Suppressor macrophage treated with lipopolysaccharide for 4 hours (primary cell): ENCODE measurements around the gene SNX3.
"Not testable (repeated sequence)": the region's sequence is repeated elsewhere in the genome, so short reads cannot be mapped to it uniquely, and the experiment has no call there.

Source experiments
- DNase-seq: peaks from one replicate; pipeline ENCODE4 v3.0.0-alpha.2; 2020

Gene SNX3

DNA sequence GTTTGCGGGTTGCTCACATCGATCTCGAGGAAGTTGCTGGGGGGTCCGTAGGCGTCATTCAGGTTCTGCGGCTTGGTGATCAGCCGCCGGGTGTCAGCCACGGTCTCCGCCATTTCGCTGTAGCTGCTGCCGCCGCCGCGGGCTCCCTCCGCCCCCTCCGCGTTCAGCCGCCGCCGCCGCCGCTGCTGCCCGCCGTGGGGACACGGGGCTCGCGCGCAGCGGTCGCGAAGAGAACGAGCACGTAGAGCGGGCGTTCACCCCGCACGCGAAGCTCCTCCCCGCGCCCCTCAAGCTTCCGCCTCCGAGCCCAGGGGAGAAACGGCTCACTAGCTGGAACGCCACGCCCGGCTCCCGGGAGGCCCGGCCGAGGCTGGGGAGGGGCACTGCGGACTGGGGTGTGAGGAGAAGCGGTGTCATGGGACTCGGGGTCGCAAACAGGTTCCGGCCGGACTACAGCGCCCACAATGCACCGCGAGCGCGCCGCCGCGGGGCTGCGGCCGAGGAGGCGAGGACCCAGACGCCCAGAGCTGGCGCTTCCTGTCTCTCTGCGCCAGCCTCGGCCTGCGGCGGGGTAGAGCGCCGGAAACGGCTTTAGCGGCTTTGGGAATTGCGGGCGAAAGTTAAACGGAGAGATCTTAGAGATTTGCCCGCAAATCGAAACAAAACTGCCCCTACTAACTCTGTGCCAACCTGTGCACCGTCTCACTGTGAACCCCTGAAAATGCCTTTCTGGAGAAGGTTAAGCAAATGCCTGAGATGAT, at the start of gene SNX3:
Gene SNX3 (minus strand): TSS at position 232 of the 761 bp plus-strand sequence. CDS start 119 bp downstream, at position 113.
- peak; percentile 97 for DNase-seq

- no peak for DNase-seq
These were observed 49.0 kb upstream of the SNX3 start for GRCh38 chr6:108309844-108310243.

DNA sequence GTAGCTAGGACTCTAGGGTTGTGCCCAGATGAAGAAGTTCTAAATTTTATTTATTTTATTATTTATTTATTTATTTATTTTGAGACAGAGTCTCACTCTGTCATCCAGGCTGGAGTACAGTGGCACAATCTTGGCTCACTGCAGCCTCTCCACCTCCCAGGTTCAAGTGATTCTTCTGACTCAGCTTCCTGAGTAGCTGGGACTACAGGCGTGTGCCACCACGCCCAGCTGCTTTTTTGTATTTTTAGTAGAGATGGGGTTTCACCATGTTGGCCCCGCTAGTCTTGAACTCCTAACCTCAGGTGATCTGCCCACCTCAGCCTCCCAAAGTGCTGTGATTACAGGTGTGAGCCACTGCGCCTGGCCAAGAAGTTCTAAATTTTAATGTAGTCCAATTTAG, 47.8 kb upstream of the SNX3 start:
- DNase-seq = not testable (repeated sequence)

DNA sequence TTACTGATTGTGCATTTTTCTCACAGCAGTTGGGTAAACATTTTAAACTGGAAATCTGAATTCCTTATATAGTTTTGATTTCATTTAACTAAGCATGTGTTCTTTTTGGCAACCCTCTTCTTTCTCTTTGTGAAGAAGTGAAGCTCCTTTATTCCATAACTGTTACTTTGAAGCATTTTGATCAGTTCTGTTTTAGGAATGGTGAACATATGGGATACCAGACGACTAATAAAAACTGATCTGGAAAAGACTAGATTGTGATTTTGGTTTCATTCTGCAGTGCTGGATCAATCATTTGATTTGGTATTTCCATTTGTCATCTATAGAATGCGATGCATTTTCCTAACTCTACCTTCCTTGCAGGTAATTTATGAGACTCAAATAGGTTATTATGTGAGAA, 43.8 kb upstream of the SNX3 start:
- no peak for DNase-seq

DNA sequence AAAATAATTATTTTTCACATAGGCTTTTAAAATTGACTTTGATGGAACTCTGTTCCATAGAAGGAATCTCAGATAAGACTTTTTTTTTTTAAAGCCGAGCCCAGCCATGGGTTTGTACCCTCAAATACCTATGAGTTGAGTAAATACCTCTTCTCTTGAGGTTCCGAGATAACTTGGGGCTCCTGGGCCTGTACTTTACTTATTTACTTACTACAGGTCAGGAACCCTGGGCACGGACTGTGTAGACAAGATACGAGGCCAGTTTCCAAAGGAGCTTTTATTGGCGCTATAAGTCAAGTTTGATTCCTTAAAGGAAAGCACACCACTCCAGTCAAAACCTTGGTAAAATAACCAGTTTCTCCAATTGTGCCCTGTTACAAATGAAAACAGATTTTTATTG, 41.5 kb upstream of the SNX3 start:
- no peak for DNase-seq

DNA sequence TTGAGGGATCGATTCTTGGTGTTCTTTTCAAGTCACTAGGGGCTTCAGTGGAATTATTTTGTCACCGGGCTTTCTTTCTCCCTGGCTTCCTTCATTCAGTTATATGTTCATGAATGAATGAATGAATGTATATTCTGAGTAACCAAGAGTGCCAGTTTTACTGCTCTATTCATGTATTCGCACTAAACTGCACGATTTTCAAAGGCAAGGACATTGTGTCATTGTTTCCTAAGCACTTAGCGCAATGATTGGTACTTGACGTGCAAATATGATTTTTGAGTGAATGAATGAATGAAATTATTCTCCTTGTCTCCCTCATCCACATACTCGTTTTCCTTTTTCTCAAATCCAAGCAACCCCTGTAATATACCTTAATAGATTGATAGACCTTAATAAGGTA, 34.8 kb upstream of the SNX3 start:
- DNase-seq = no peak

- DNase-seq = peak; percentile 92
These were observed 34.1 kb upstream of the SNX3 start, which contains the start of gene AFG1L for GRCh38 chr6:108294727-108295625. TSS of gene AFG1L (plus strand) at chr6:108295054. CDS start at chr6:108295080, 26 bp downstream.

DNA sequence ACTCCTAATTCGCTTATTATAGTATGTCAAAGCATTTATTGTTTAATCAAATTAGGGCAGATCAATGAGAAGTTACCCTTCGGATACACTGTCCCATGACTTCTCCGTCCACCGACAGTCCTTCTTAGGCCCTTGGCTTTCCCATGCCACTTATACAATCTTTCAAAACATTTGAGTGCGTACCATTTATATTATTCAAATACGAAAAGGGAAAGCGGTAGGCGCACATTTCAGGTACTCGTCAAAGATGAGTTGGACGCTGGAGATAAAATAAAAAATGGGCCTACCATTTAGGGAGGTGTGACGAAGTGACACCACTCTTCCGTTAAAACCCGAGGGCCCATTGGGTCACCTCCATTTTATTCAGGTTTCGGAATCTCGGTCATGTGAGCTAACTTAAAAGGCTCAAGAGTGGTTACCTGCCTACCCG, 33.5 kb upstream of the SNX3 start:
- DNase-seq = no peak

DNA sequence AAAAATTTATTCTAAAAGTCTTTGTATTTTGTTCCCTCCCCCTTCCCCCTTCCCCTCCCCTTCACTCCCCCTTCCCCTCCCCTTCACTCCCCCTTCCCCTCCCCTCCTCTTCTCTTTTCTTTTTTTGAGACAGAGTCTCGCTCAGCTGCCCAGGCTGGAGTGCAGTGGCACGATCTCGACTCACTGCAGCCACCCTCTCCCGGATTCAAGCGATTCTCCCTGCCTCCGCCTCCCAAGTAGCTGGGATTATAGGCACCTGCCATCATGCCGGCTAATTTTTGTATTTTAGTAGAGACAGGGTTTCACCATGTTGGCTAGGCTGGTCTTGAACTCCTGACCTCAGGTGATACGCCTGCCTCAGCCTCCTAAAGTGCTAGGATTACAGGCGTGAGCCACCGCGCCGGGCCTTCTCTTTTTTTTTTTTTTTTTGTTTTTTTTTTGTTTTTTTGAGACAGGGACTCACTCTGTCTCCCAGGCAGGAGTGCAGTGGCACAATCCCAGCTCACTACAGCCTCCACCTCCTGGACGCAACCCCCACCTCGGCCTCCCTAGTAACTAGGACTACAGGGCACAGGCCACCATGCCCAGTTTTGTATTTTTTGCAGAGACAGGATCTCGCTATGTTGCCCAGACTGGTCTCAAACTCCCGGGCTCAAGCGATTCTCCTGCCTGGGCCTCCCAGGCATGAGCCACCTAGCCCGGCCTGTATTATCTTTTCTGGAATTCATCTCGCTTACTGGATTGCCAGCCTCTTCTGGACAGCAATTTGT, 32.9 kb upstream of the SNX3 start:
- no peak for DNase-seq

- DNase-seq = not testable (repeated sequence)
These were observed 31.7 kb upstream of the SNX3 start for GRCh38 chr6:108292561-108292960.

- DNase-seq = no peak
These were observed 30.3 kb upstream of the SNX3 start for GRCh38 chr6:108291091-108291490.

- DNase-seq = no peak
These were observed 27.9 kb upstream of the SNX3 start for GRCh38 chr6:108288742-108289141.

- DNase-seq = no peak
These were observed 26.5 kb upstream of the SNX3 start for GRCh38 chr6:108287373-108287772.

GRCh38 chr6:108286366-108286765, 25.5 kb upstream of the SNX3 start:
- no peak for DNase-seq

- no peak for DNase-seq
These were observed 24.5 kb upstream of the SNX3 start for GRCh38 chr6:108285381-108285780.

- DNase-seq = no peak
These were observed 17.0 kb upstream of the SNX3 start for GRCh38 chr6:108277831-108278230.

DNA sequence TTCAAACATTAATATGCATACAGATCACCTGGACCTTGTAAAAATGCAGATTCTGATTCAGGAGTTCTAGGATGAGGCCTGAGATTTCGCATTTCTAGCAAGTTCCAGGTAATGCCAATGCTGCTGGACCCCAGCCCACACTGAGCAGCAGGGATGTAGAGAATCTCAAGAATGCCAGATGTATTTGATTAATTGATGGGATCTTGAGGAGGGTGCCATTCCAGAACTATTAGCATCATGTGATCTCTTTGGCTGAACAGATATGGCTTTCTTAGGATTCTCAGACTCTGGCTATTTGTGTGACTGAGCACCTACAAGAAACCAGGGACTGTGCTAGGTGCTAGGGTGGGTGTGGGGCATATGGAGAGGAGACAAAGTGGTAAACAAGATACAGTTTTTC, 16.5 kb upstream of the SNX3 start:
- no peak for DNase-seq

DNA sequence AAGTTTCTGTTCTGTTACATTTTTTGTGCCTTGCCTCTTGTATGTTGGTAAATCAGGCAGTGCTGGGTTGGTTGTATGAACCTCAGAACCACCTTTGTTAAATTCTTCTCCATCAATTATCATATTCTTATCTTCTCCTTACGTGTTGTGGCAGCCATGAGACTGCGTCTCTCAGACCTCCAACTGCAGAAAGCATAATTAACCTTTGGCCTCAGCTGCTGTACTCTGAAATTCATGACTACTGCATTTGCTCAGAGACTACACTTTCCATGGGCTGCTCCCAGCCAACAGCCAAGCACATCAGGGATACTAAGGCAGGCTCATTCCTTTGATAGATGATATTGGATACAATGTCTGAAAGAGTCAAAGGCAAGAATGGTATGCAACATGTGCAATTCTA, 15.1 kb upstream of the SNX3 start:
- no peak for DNase-seq

- no peak for DNase-seq
These were observed 13.7 kb upstream of the SNX3 start for GRCh38 chr6:108274546-108274945.

- not testable (repeated sequence) for DNase-seq
These were observed 9.1 kb upstream of the SNX3 start for GRCh38 chr6:108269955-108270354.

GRCh38 chr6:108268845-108269244, 8.0 kb upstream of the SNX3 start:
- DNase-seq = no peak

GRCh38 chr6:108263371-108263770, 2.5 kb upstream of the SNX3 start:
- no peak for DNase-seq
